ENCODE results near the gene SAMSN1. TPM values are rescaled to one million over a fixed set of nuclear protein-coding genes. Genes with fewer than 3 reads are reported as not detected.

SAMSN1 gene
- total and polyA plus RNA-seq, 9 of the 15 experiments (the other 6 are each of a cell fraction or from before 2014, with no cell fraction given): 101 to 223 (median 159) TPM

GRCh38 chr21:14533499-14534428 is 12.4 kb downstream of the SAMSN1 start (continued):
- peak in 1 of 2 experiments; percentile 55; a peak in 1 of 4 replicates for TF ChIP-seq TRIM24 (IDR thresholded peaks at IDR 0.05)
- no peak for TF ChIP-seq ZNF395 (CRISPR knock-in tag; IDR thresholded peaks at IDR 0.05)
- no peak for TF ChIP-seq RBM39 (optimal IDR thresholded peaks at IDR 0.05; ENCODE audit: low read depth, low read length)
- no peak for TF ChIP-seq ZNF639 (CRISPR knock-in tag; conservative IDR thresholded peaks at IDR 0.05 in 1 of 2, IDR thresholded peaks at IDR 0.05 in 1 of 2)
- peak; percentile 72; the same call in 1 of the 2 replicates for TF ChIP-seq SMARCA4 (IDR thresholded peaks at IDR 0.05)
- TF ChIP-seq MIER1 (IDR thresholded peaks at IDR 0.05; ENCODE audit: low read depth): no peak
- TF ChIP-seq ZNF165 (CRISPR knock-in tag; IDR thresholded peaks at IDR 0.05; ENCODE audit: borderline replicate concordance): no peak
- no peak for TF ChIP-seq ZNF57 (CRISPR knock-in tag; IDR thresholded peaks at IDR 0.05)
- TF ChIP-seq ZNF75A (CRISPR knock-in tag; IDR thresholded peaks at IDR 0.05): no peak
- TF ChIP-seq CHD7 (IDR thresholded peaks at IDR 0.05; ENCODE audit: low read depth, low read length): no peak
- 0 out of 2 replicates have a peak, but pooled peaks have one; percentile 32 for TF ChIP-seq KHSRP (IDR thresholded peaks at IDR 0.05)
- no peak for TF ChIP-seq HOXB6 (CRISPR knock-in tag; IDR thresholded peaks at IDR 0.05; ENCODE audit: borderline replicate concordance)
- TF ChIP-seq EWSR1 (IDR thresholded peaks at IDR 0.05; ENCODE audit: borderline replicate concordance, low read depth, partially characterized antibody): no peak

Data from K562 (cell line).